ENCODE data around the gene TMEM204.

DNA sequence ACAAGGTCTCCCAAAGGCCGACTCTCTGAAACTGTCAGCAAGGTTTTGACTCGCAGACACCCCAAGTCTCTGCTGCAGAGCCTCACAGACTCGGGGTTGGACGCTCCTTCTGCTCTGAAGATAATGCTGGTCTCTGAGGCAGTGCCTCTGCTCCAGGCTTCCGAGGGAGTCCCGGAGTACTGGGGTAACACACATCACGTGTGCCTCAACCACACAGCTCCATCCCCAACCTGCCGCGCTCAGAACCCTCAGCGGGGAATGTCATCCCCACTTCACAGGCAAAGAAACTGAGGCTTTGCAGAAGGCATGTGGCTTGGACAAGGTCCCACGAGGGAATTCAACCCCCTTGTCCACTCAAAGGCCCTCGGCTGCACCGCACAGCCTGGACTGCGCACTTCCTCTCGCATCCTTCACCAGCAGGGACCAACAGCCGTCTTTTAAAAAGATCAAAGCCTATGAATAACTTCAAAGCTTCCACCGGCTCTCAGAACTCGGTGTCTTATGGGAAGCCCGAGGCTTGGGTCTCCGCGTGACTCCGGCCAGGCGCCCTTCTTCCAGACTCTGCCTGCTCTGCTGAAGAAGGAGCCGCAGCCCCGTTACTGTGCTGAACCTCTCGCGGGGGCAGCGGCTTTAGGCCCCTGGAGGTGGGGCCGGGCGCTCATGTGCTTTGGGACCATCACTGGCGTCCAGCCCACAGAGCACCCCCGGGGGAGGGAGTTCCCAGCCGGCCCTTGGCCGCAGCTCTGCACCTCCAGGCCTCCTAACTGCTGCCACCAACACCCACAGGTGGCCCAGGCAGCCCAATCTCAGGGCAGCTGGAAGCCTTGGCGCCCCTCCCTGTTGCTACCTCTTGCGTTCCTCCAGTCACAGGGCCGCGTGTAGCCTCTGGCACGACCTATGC, 2.2 kb downstream of the TMEM204 start:
- TF ChIP-seq, protein P1, sequence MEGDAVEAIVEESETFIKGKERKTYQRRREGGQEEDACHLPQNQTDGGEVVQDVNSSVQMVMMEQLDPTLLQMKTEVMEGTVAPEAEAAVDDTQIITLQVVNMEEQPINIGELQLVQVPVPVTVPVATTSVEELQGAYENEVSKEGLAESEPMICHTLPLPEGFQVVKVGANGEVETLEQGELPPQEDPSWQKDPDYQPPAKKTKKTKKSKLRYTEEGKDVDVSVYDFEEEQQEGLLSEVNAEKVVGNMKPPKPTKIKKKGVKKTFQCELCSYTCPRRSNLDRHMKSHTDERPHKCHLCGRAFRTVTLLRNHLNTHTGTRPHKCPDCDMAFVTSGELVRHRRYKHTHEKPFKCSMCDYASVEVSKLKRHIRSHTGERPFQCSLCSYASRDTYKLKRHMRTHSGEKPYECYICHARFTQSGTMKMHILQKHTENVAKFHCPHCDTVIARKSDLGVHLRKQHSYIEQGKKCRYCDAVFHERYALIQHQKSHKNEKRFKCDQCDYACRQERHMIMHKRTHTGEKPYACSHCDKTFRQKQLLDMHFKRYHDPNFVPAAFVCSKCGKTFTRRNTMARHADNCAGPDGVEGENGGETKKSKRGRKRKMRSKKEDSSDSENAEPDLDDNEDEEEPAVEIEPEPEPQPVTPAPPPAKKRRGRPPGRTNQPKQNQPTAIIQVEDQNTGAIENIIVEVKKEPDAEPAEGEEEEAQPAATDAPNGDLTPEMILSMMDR (IDR thresholded peaks at IDR 0.05) = no peak
- TF ChIP-seq ZFX (IDR thresholded peaks at IDR 0.05; ENCODE audit: borderline replicate concordance) = no peak

Measured in 22Rv1 (cell line).